NCI-H82 (cell line): ENCODE results near the gene SUPT3H.

ENCODE experiments used
- DNase-seq: peaks from one replicate; lab custom pipeline; 2025; lab: John Stamatoyannopoulos, UW

The SUPT3H gene

GRCh38 chr6:45002390-45003105 is 375.2 kb downstream of the SUPT3H start:
- DNase-seq = no peak

DNA sequence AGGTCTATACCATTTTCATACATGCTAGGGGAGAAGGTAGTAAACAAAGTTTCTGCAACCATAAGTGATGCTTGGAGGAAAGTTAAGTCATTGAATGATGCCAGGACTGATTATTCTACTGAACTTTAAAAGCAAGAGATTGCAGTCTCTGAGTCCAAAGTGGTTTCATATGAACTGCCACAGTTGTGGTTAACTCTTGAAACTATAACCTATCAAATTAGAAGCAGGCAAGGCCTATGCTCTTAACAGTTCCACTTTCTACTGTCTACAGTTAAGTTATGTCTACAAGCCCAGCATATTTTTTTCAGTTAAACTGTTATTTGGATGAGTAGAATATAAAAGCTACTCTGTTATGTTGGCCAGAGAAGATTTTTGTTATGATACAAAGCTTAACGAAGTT is 376.1 kb downstream of the SUPT3H start:
- DNase-seq = no peak

GRCh38 chr6:45000833-45001232 is 376.9 kb downstream of the SUPT3H start:
- DNase-seq = peak; percentile 4

GRCh38 chr6:44999066-44999465 is 378.7 kb downstream of the SUPT3H start:
- no peak for DNase-seq

- no peak for DNase-seq
These were observed 382.1 kb downstream of the SUPT3H start for GRCh38 chr6:44995486-44996132.

DNA sequence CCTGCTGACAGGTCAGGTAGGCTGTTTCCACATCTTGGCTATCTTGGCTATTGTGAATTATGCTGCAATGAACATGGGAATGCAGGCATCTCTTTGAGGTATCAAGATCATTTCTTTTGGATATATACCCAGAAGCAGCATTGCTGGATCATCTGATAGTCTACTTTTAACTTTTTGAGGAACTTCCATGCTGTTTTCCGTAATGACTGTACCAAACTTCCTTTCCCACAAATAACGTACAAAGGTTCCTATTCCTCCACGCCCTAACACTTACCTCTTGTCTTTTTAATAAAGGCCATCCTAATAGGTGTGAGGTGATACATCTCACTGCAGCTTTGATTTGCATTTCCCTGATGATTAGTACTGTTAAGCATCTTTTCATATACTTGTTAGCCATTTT is 388.3 kb downstream of the SUPT3H start:
- no peak for DNase-seq

DNA sequence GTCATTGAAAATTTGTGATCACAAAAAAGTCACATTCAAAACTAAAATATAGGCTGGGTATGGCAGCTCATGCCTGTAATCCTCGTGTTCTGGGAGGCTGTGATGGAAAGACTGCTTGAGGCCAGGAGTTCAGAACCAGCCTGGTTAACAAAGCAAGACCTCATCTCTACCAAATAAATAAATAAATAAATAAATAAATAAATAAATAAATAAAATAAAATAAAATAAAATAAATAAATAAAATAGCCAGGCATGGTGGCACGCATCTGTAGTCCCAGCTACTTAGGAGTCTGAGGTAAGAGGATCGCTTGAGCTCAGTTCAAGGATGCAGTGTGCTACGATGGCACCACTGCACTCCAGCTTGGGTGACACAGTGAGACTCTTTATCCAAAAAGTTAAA is 392.7 kb downstream of the SUPT3H start:
- no peak for DNase-seq

DNA sequence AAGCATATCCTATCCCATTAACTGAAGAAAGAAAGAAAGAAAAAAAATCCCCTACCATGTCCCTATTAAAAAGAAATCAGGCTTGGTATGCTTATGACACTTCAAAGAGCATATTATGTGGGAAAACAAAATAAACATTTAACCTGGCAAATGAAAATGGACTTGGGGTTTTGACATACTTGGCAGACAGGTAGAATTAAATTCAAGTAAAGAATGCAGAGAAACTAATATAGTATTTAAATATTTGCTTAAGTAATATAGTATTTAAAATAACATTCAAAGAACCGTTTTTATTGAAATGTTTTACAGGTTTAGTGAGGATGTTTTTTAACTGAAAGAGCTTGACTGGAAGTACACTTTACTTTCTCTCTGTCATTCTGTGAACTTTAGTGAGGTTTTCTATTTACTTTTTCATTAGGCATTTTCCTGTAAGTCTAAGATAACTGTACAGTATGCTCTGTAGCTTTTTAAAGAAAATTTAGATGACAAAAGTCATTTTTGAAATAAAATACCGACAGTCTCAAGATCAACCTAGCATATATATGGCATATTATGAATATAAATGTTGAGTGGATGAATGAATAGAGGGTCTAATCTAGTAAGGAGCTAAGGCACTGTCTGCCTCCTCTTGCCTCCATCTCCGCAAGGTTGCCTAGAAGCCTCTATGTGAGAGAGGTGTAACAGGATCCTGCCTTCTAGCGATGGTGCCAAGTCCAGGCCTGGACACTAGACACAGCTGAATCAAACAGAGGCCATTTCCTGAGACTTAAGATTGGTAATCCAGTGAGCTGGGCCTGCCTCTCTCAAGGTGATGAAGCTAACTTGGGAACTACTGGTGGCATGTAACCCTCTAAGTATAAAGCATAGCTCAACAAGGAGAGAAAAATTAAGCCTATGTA is 394.0 kb downstream of the SUPT3H start:
- DNase-seq = no peak

GRCh38 chr6:44980841-44981240 is 396.9 kb downstream of the SUPT3H start:
- peak; percentile 39 for DNase-seq

DNA sequence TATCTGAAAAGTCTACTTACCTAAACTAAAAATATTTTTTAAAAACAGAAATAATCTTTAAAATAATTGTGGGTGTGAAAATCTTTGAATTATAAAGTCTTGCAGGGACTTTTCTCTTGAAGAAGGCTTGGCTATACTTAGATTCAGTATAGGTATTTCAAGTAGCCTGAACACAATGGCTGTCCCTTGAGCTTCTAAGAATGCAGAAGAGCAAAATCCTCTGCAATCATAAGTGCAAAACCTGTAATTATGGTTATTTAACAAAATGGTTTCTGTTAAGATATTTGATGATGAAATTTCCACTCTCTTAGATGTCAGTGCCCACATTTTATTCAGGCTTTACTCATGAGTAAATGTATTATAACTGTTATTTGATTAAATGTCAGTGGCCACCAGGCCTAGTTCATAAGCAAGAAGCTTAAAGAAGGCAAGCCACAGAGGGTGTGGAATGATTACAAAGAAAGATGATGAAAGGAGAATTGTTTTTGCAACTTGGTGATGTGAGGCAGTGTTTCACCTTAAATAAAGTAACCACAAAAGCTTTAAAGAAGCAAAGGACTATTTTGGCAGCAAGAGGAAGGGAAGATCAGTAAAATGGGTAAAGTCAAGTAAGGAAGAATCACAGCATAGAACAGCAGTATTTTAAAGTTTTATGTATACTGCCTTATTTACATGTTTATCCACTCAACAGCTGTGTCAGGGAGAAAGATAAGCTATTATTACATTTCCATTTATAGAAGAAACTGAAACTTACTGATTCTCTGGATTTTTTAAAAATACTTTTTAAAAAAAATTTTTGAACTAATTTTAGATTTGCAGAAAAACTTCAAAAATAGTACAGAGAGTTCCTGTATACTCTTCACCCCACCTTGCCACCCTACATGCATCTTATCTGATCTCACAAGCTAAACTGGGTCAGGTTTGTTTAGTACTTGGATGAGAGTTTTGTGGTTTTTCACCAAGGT is 400.8 kb downstream of the SUPT3H start:
- no peak for DNase-seq

- DNase-seq = no peak
These were observed 403.2 kb downstream of the SUPT3H start for GRCh38 chr6:44974511-44974910.

DNA sequence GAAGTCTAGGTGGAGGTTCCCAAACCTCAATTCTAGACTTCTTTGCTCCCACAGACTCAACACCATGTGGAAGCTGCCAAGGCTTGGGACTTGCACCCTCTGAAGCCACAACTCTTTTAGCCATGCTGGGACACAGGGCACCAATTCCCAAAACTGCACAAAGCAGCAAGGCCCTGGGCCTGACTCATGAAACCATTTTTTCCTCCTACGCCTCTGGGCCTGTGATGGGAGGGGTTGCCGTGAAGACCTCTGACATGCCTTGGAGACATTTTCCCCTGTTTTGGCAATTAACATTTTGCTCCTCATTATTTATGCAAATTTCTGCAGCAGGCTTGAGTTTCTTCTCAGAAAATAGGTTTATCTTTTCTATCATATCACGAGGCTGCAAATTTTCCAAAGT is 405.0 kb downstream of the SUPT3H start:
- DNase-seq = no peak

DNA sequence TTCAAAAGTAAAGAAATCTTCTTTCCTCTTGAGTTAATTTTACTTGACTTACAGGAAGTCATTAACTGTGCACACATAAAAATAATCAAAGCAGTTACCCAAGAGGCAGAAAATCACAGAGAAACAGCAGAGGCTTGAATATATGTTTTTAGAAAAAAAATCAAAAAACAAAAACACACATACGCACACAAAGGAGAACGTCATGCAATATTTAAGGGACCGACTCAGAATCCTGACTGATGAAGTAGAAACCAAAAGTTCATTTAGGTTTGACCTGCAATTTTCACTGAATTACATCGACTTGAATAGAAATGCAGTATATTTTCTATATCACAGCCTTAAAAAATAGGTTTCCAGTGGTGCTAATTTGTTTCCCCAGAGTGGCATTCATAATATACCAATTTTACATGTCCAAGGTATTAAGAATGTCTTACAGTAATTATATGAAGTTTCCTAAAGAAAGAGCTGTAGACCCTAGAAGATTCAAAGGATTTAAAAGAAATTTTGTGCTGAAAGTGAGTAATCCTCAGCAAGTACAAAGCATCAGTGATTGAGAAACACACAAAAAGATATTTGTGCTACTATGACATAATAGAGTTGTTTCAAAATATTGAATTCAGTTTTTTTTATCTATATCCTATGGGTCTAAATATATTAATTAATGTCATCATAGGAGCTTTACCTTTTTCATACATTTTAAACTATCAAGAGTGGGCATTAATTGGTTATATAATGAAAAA is 408.1 kb downstream of the SUPT3H start:
- no peak for DNase-seq

- DNase-seq = no peak
These were observed 410.3 kb downstream of the SUPT3H start for GRCh38 chr6:44967481-44967880.

GRCh38 chr6:44966449-44967092 is 411.2 kb downstream of the SUPT3H start:
- DNase-seq = peak; percentile 37

DNA sequence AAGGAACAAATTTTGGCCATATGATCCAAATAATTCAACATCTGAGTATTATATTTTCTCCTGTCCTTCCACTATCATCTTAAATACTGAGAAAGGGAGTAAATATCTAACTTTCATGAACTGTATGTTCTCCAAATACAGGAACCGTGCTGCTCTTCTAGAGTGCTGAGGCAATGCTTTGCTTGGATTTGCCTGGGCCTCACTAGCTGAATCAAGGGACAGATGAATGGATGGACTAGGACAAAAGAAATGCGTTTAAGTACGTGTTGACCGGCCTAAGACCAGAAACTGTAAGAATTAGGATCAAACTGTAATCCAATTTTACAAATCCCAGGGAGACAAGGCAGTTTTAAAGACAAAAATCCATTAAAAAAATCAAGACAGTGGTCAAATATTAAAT is 412.0 kb downstream of the SUPT3H start:
- peak; percentile 63 for DNase-seq

DNA sequence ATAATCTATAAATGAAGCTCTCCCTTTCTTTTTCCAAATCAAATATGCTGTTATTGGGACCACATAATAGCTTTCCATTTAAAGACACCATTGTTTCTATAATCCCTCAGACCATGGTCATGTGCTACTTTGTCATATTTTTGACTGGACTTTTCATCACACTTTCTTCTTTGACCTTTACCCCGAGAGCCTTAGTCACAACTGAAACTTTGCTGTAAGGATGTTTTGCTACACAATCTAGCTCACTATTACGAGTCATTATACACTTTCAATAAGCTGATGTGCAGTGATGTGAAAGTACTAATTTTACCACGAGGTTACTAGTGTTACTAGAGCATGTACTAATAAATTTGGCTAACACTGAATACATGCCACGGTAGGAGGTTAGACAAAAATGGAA is 416.8 kb downstream of the SUPT3H start:
- no peak for DNase-seq

DNA sequence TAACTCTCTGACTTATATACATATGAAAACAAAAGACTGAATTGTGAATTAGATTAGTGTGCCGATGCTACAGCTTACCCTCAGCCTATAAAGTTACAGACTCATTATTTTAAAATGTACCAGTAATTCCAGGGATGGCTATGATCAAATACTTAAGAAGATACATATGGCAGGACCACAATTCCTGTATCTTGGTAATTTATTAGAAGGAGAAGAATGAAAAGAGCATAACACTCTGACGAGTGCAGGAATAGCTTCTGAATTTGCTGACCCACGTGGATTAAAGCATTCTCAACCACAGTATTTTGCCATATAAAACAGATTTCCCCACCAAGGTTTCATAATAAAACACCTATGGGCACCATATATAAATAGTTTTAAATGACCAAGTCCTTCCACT is 418.1 kb downstream of the SUPT3H start:
- DNase-seq = no peak

GRCh38 chr6:44957156-44957555 is 420.6 kb downstream of the SUPT3H start:
- no peak for DNase-seq

DNA sequence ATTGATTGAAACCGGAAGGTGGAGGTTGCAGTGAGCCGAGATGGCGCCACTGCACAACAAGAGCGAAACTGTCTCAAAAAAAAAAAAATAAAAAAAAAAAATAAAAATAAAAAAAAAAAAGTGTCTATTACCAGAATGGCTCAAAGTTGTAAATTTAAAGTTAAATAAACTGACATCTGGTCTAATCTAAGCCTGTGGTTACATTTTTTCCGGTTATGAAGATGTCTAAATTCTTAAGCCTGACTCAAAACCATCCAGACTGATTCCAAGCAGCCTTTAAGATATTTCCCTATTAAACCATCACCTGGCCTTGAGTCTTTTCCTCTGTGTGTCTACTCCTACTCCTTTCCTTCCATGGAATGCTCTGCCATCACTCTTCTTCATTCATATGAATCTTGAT is 421.3 kb downstream of the SUPT3H start:
- no peak for DNase-seq
